Subcutaneous adipose tissue (tissue), 4 donors: Measurements from ENCODE around the gene APBB2. TPM values are rescaled to one million over a fixed set of nuclear protein-coding genes. Genes with fewer than 3 reads are reported as not detected.

Experiments
- total RNA-seq, 4 donors: library from RNA; depleted of rRNA; stranded (reverse); fragments of >200 nt; gene quantifications; one replicate each; pipeline ENCODE4 v1.1.0, GENCODE V29; 2016
- TF ChIP-seq, protein P1 (sequence below): fragments of 450-650 bp; IDR thresholded peaks from one replicate; pipeline ENCODE4 v1.5.1; 2016; ENCODE audit warnings: low read depth, mild to moderate bottlenecking, control low read depth, antibody characterized with exemption, moderate library complexity

Gene APBB2
- total RNA-seq, 4 donors from 2014 or later, result 55.6 to 181 (median 124) TPM

DNA sequence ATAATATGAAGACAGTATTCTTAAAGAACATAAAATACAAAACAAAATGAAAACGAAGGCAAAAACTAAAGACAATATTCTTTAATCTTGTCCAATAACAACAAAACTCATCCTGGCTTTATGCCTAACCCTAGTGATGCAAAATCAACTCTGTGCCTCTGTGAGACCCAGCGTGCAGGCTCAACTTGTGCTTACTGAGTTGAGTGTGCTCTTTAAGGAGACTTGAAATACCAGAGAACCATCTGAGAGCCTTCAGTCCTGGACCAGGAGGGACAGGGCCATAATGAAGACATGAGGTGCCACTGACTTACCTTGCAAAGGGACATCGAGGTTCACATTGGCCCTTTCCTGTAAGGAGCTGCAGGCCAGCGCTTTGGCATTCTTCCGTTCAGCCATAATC, 387.5 kb downstream of the APBB2 start:
- TF ChIP-seq, protein P1, sequence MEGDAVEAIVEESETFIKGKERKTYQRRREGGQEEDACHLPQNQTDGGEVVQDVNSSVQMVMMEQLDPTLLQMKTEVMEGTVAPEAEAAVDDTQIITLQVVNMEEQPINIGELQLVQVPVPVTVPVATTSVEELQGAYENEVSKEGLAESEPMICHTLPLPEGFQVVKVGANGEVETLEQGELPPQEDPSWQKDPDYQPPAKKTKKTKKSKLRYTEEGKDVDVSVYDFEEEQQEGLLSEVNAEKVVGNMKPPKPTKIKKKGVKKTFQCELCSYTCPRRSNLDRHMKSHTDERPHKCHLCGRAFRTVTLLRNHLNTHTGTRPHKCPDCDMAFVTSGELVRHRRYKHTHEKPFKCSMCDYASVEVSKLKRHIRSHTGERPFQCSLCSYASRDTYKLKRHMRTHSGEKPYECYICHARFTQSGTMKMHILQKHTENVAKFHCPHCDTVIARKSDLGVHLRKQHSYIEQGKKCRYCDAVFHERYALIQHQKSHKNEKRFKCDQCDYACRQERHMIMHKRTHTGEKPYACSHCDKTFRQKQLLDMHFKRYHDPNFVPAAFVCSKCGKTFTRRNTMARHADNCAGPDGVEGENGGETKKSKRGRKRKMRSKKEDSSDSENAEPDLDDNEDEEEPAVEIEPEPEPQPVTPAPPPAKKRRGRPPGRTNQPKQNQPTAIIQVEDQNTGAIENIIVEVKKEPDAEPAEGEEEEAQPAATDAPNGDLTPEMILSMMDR, result no peak

DNA sequence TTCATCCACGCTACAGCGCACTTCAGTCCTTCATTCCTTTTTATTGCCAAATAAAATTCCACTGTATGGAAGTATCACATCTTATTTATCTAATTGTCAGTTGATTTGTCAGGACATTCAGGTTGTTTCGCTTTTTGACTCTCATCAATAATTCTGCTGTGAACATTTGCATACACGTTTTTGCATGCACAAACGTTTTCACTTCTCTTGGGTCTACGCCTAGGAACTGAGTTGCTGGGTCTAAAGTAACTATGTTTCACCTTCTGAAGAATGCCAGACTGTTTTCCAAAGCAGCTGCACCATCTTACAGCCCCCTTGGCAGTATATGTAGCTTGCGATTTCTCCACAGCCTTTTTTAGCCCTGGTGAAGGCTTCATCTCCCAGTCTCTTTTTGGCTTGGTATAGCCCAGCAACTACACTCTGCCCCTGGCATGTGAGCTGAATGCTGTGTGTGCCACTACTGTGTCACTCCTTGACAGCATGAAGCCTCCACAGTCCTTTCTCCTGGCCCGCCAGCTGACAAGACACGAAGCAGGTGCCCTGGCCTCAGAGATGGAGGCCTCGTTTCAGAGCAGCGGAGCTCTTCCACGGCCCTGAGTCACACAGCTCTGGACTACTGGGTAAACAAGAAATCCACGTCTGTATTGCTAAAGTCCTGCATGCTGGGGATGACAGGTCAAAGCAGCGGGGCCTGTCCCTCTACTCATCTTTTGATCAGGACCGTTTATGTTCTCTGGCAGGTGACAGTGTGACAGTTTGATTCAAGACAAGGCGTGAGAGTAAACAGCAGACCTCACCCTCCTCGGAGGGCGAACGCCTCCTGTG, 389.1 kb downstream of the APBB2 start:
- TF ChIP-seq, protein P1, result no peak

DNA sequence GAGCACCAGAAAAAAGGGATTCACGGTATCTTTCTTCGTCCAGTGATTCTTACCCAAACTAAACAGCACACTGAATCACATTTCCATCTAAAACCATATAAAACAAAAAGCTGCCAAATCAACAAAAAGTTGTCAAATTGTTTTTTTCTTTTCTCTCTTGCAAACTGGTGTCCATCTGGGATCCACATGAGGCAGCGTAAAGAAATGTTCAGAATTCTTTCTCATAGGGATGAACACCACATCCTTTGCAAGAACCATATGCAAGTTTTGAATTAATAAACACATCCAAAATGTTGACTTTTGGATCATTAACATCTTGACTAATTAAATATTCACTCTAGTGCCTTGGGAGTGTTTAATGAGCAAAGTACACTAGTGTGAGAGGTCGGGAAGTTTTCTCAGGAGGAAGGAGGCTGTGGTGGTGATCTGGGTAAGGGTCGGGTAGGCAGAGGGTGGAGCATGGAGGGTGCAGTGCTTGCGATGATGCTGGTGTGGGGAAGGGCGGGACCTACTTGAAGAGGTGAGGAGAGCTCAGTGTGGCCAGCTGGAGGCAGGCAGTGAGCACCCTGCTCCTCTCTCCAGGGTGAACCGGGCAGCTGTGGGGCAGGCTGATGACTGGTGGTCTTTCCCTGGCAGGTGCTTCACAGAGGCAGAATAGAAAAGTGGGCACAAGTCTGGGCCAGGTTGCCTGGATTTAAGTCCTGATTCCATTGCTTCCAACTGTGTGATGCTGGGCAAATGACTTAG, 391.7 kb downstream of the APBB2 start:
- TF ChIP-seq, protein P1, result no peak

DNA sequence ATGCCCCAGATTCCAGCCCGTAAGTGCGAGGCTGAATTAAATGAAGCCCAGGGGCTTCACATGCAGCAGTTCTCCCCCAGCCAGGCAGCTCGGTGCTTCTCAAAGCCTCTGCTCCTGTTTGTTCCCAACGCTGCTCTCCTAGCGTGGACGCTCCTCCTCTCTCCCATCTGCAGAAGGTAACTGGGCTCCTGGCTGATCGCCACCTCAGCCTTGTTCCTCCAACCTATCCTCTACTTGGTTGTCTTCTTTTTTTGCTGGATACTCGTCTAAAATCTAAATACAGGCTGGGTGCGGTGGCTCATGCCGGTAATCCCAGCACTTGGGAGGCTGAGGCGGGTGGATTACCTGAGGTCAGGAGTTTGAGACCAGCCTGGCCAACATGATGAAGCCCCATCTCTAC, 394.2 kb downstream of the APBB2 start:
- TF ChIP-seq, protein P1, result no peak

DNA sequence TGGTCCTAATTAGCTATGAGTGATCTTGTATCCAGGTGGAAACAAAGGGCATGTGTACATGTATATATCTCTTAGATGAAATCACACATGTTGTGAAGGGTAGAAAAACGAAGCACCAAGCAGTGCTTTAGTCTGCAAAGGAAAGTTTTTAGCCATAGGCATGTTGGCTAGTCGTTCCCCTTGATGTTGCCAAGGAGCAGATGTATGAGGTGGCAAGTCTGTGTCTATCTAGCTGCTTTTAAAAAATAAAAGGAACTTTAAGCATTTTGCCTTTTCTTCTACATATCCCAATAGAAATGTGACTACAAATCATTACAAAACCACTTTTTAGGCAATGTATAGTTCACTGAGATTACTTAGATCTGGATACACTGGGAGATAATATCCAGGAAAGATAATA, 401.5 kb downstream of the APBB2 start:
- TF ChIP-seq, protein P1, result no peak

DNA sequence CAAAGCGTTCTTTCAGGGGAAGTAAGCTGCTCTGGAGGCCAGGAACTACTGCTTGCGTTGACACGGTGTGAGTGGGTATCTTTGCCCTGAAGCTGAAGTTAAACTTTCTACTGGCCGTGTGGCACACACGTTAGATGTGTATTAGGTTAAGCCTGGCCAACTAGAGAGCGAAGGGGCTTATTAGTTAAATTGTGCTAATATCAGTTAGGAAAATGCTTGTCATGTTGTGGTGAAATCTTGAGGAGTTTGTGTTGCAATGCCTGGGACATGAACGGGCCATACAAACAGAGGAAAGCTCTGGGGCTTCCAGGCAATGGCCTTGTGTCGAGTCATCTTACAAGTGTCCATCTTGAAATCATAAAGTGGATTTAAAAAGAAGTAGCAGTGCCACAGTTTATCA, 402.0 kb downstream of the APBB2 start:
- TF ChIP-seq, protein P1, result no peak

DNA sequence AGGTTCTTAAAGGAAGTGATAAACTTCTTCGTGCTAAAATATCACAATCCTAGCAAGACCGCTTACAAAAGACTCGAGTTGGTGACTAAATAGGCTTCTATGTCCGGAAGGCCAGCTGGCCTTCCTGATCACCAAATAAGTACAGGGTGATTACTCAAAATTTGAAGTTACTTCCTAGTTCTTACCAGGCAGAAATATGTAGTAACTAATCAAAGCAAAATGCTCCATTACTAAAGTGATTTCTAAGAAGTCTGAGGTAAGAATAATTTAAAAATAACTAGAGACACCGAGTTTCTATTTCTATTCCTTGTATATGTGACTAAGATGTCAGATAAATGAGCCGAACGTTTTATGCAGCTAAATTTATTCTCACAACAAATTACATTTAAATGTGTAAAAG, 402.4 kb downstream of the APBB2 start:
- TF ChIP-seq, protein P1, result no peak
